GM12878 (cell line): ENCODE measurements around the gene DNAJC15.

Source experiments
- BRCA1 ChIP-seq: IDR thresholded peaks from 2 replicates; pipeline ENCODE4 v1.6.1; 2011; ENCODE audit warnings: low read depth, low read length, improper control_type of control experiment
- ESRRA ChIP-seq: IDR thresholded peaks from 2 replicates; pipeline ENCODE4 v1.6.1; 2012; ENCODE audit warnings: mild to moderate bottlenecking, low read length, improper control_type of control experiment
- PML ChIP-seq: IDR thresholded peaks from 2 replicates; pipeline ENCODE4 v1.6.1; 2012; ENCODE audit warnings: low read length, inconsistent platforms
- POLR2AphosphoS2 ChIP-seq: IDR thresholded peaks from 2 replicates; pipeline ENCODE4 v1.6.1; 2011; ENCODE audit warnings: low read depth, mild to moderate bottlenecking, low read length, improper control_type of control experiment, moderate library complexity
- TF ChIP-seq, protein P1 (sequence below): fragments of 450-650 bp; conservative IDR thresholded peaks from 2 replicates; pipeline ENCODE4 v1.6.1; 2017; ENCODE audit warnings: mild to moderate bottlenecking, moderate library complexity
- TF ChIP-seq, protein P2 (sequence below), 3 experiments: IDR thresholded peaks in 2 of 3; conservative IDR thresholded peaks in 1 of 3; 2 replicates each; pipeline ENCODE4 v1.5.1; 2011; ENCODE audit warnings: low read depth in 3 of 3, low read length in 3 of 3, mild to moderate bottlenecking in 3 of 3, control low read depth in 2 of 3, moderate library complexity in 2 of 3, inconsistent platforms in 1 of 3, mixed read lengths in 1 of 3; ENCODE audit not compliant: control insufficient read depth in 2 of 3, insufficient read depth in 1 of 3; ENCODE audit errors: extremely low read depth in 1 of 3
- TF ChIP-seq, protein P3 (sequence below): fragments of 450-650 bp; IDR thresholded peaks from 2 replicates; pipeline ENCODE4 v1.6.1; 2017; ENCODE audit warnings: borderline replicate concordance

DNA sequence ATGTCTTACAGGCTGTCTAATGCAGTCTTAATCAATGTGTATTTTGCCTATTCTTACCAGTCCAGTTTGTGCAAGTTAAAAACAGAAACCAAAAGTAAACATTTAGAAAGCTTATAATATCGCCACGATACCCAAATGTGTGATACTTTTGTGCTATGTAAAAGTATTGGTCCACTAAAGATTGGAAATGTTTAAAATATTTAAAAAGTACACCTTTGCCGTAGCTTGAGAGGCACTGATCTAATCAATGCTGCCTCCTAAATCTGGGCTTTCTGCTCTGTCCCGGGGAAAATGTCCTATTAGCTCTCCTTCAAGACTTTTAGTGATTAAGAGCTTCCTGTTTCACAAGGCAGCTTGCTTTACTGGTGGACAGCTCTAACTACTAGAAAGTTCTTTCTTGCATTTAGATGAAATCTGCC is 64.7 kb downstream of the DNAJC15 start:
- TF ChIP-seq POLR2AphosphoS2: no peak
- TF ChIP-seq, protein P1, sequence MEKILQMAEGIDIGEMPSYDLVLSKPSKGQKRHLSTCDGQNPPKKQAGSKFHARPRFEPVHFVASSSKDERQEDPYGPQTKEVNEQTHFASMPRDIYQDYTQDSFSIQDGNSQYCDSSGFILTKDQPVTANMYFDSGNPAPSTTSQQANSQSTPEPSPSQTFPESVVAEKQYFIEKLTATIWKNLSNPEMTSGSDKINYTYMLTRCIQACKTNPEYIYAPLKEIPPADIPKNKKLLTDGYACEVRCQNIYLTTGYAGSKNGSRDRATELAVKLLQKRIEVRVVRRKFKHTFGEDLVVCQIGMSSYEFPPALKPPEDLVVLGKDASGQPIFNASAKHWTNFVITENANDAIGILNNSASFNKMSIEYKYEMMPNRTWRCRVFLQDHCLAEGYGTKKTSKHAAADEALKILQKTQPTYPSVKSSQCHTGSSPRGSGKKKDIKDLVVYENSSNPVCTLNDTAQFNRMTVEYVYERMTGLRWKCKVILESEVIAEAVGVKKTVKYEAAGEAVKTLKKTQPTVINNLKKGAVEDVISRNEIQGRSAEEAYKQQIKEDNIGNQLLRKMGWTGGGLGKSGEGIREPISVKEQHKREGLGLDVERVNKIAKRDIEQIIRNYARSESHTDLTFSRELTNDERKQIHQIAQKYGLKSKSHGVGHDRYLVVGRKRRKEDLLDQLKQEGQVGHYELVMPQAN: no peak
- TF ChIP-seq, protein P2, sequence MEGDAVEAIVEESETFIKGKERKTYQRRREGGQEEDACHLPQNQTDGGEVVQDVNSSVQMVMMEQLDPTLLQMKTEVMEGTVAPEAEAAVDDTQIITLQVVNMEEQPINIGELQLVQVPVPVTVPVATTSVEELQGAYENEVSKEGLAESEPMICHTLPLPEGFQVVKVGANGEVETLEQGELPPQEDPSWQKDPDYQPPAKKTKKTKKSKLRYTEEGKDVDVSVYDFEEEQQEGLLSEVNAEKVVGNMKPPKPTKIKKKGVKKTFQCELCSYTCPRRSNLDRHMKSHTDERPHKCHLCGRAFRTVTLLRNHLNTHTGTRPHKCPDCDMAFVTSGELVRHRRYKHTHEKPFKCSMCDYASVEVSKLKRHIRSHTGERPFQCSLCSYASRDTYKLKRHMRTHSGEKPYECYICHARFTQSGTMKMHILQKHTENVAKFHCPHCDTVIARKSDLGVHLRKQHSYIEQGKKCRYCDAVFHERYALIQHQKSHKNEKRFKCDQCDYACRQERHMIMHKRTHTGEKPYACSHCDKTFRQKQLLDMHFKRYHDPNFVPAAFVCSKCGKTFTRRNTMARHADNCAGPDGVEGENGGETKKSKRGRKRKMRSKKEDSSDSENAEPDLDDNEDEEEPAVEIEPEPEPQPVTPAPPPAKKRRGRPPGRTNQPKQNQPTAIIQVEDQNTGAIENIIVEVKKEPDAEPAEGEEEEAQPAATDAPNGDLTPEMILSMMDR (IDR thresholded peaks at IDR 0.05 in 2 of 3, conservative IDR thresholded peaks at IDR 0.05 in 1 of 3; ENCODE audit: control insufficient read depth in 2 of 3, extremely low read depth in 1 of 3, insufficient read depth in 1 of 3, low read depth in 3 of 3, low read length in 3 of 3): no peak
- no peak for TF ChIP-seq ESRRA
- no peak for TF ChIP-seq BRCA1
- TF ChIP-seq PML: no peak
- TF ChIP-seq, protein P3, sequence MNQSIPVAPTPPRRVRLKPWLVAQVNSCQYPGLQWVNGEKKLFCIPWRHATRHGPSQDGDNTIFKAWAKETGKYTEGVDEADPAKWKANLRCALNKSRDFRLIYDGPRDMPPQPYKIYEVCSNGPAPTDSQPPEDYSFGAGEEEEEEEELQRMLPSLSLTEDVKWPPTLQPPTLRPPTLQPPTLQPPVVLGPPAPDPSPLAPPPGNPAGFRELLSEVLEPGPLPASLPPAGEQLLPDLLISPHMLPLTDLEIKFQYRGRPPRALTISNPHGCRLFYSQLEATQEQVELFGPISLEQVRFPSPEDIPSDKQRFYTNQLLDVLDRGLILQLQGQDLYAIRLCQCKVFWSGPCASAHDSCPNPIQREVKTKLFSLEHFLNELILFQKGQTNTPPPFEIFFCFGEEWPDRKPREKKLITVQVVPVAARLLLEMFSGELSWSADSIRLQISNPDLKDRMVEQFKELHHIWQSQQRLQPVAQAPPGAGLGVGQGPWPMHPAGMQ: no peak
